GM12878 (cell line): ENCODE data around the gene LRRK1. TPM values are rescaled to one million over a fixed set of nuclear protein-coding genes. Genes with fewer than 3 reads are reported as not detected.

Experiments used
- ATAC-seq: fragments of 200-7000 bp; cut with Tn5 transposase; 3 replicates; pipeline ENCODE4 v1.9.1; 2020; ENCODE audit warnings: mild to moderate bottlenecking, moderate library complexity
- BruUV-seq: library from RNA; stranded (reverse); fragments of 400-500 nt; replicated peaks from 2 replicates; lab custom pipeline; 2021; lab: Mats Ljungman, UMichigan
- CTCF ChIA-PET: fragments of 300-600 bp; sonication (Branson Sonifier 250); formaldehyde crosslinking; extraction: SDS; loops from one replicate; lab custom pipeline; 2021; ENCODE audit warnings: inconsistent platforms; lab: Yijun Ruan, JAX
- POLR2A ChIA-PET: fragments of 350-600 bp; formaldehyde crosslinking; extraction: SDS; loops from one replicate; lab custom pipeline; 2021; ENCODE audit warnings: inconsistent platforms; lab: Charles Lee
- RAD21 ChIA-PET: fragments of 300-600 bp; sonication (Branson Sonifier 250); formaldehyde crosslinking; loops from one replicate; lab custom pipeline; 2023; ENCODE audit warnings: antibody characterized with exemption; ENCODE audit not compliant: unreplicated experiment; lab: Charles Lee
- SMC1A ChIA-PET: fragments of 300-600 bp; sonication (Branson Sonifier 250); formaldehyde crosslinking; loops from one replicate; lab custom pipeline; 2023; ENCODE audit not compliant: unreplicated experiment, uncharacterized antibody; lab: Charles Lee
- DNase-seq: peaks from one replicate; pipeline ENCODE4 v3.0.0-alpha.2; 2011; ENCODE audit warnings: low read depth, low spot score
- FAIRE-seq: peaks from 3 replicates; lab custom pipeline; 2011; peaks lifted over from hg19 to GRCh38; lab: Jason Lieb, UNC
- H2AFZ ChIP-seq: 2 replicates; pipeline ENCODE4 v1.6.0; 2011; ENCODE audit warnings: low read depth, low read length, control low read depth; ENCODE audit not compliant: control insufficient read depth
- H3K27ac ChIP-seq: 2 replicates; pipeline ENCODE4 v1.5.1; 2011; ENCODE audit warnings: control low read depth; ENCODE audit not compliant: control insufficient read depth, insufficient read depth
- H3K27me3 ChIP-seq, 2 experiments: replicated peaks in 1 of 2; 2 replicates each; pipeline versions ENCODE4 v1.6.0 to v1.6.1; 2011; ENCODE audit warnings: low read length in 1 of 2; ENCODE audit not compliant: control insufficient read depth in 2 of 2, insufficient read depth in 2 of 2
- H3K36me3 ChIP-seq, 2 experiments: 2 replicates each; pipeline ENCODE4 v1.5.1; 2011; ENCODE audit warnings: low read length in 1 of 2; ENCODE audit not compliant: control insufficient read depth in 2 of 2, insufficient read depth in 2 of 2
- H3K4me1 ChIP-seq: 2 replicates; pipeline ENCODE4 v1.6.1; 2011; ENCODE audit warnings: mild to moderate bottlenecking, low read length, moderate library complexity, mixed read lengths; ENCODE audit not compliant: control insufficient read depth, insufficient read depth
- H3K4me2 ChIP-seq: 2 replicates; pipeline ENCODE4 v1.6.0; 2011; ENCODE audit warnings: control low read depth; ENCODE audit not compliant: control insufficient read depth, insufficient read depth
- H3K4me3 ChIP-seq: fragments of 200-600 bp; sonication (generic); 2 replicates; pipeline ENCODE4 v1.5.1; 2016
- H3K79me2 ChIP-seq: 2 replicates; pipeline ENCODE4 v1.6.0; 2011; ENCODE audit warnings: low read length; ENCODE audit not compliant: control insufficient read depth, insufficient read depth
- H3K9ac ChIP-seq: 2 replicates; pipeline ENCODE4 v1.8.0; 2011; ENCODE audit warnings: low read length, control low read depth, mixed read lengths; ENCODE audit not compliant: control insufficient read depth, insufficient read depth
- H3K9me3 ChIP-seq: replicated peaks from 3 replicates; pipeline ENCODE4 v1.5.1; 2011; ENCODE audit warnings: mild to moderate bottlenecking, low read length; ENCODE audit not compliant: control insufficient read depth, insufficient read depth
- H4K20me1 ChIP-seq: 2 replicates; pipeline ENCODE4 v1.6.0; 2011; ENCODE audit not compliant: control insufficient read depth, insufficient read depth
- ATF3 ChIP-seq: IDR thresholded peaks from 2 replicates; pipeline ENCODE4 v1.6.1; 2011; ENCODE audit warnings: low read depth, mild to moderate bottlenecking, low read length, moderate library complexity, borderline replicate concordance; ENCODE audit errors: extremely low read depth
- BCL11A ChIP-seq: IDR thresholded peaks from 2 replicates; pipeline ENCODE4 v1.6.1; 2011; ENCODE audit warnings: low read depth, low read length
- CREB1 ChIP-seq: IDR thresholded peaks from 2 replicates; pipeline ENCODE4 v1.6.1; 2012; ENCODE audit warnings: low read depth, mild to moderate bottlenecking, inconsistent platforms
- CTCF ChIP-seq, 3 experiments: IDR thresholded peaks in 2 of 3; conservative IDR thresholded peaks in 1 of 3; 2 replicates each; pipeline ENCODE4 v1.5.1; 2011; ENCODE audit warnings: low read depth in 3 of 3, low read length in 3 of 3, mild to moderate bottlenecking in 3 of 3, control low read depth in 2 of 3, moderate library complexity in 2 of 3, inconsistent platforms in 1 of 3, mixed read lengths in 1 of 3; ENCODE audit not compliant: control insufficient read depth in 2 of 3, insufficient read depth in 1 of 3; ENCODE audit errors: extremely low read depth in 1 of 3
- DPF2 ChIP-seq: fragments of 450-650 bp; IDR thresholded peaks from 2 replicates; pipeline ENCODE4 v1.6.1; 2017; ENCODE audit warnings: mild to moderate bottlenecking
- ELK1 ChIP-seq: IDR thresholded peaks from 2 replicates; pipeline ENCODE4 v1.6.1; 2012; ENCODE audit warnings: low read depth, low read length, improper control_type of control experiment
- KAT2A ChIP-seq: conservative IDR thresholded peaks from 2 replicates; pipeline ENCODE4 v1.6.1; 2011; ENCODE audit warnings: low read depth, low read length; ENCODE audit not compliant: control insufficient read depth
- NBN ChIP-seq: fragments of 450-650 bp; IDR thresholded peaks from 2 replicates; pipeline ENCODE4 v1.6.1; 2016
- NRF1 ChIP-seq: conservative IDR thresholded peaks from 2 replicates; pipeline ENCODE4 v1.6.1; 2011; ENCODE audit warnings: mild to moderate bottlenecking, low read depth, low read length, improper control_type of control experiment
- PBX3 ChIP-seq: IDR thresholded peaks from 2 replicates; pipeline ENCODE4 v1.6.1; 2011; ENCODE audit warnings: mild to moderate bottlenecking, low read depth, low read length, moderate library complexity; ENCODE audit not compliant: insufficient replicate concordance
- PML ChIP-seq: IDR thresholded peaks from 2 replicates; pipeline ENCODE4 v1.6.1; 2012; ENCODE audit warnings: low read length, inconsistent platforms
- WRNIP1 ChIP-seq: IDR thresholded peaks from 2 replicates; pipeline ENCODE4 v1.6.1; 2011; ENCODE audit warnings: low read depth, low read length, improper control_type of control experiment, borderline replicate concordance
- ZNF207 ChIP-seq: fragments of 450-650 bp; IDR thresholded peaks from 2 replicates; pipeline ENCODE4 v1.6.1; 2014; ENCODE audit warnings: antibody characterized with exemption, mild to moderate bottlenecking, borderline replicate concordance
- WGBS: methylation state at CpG from one replicate; pipeline ENCODE4 v1.1.6; 2016; ENCODE audit warnings: low lambda C conversion rate; ENCODE audit not compliant: insufficient replicate concordance, insufficient coverage; ENCODE audit errors: missing lambda C conversion rate; 5-methylcytosine and 5-hydroxymethylcytosine counted together
- in situ Hi-C: fragments of 300-500 bp; cut with MboI; formaldehyde crosslinking; loops from 9 replicates; pipeline ENCODE4 v1.14.3; 2018; ENCODE audit warnings: mixed read lengths
- intact Hi-C: fragments of 100-400 bp; cut with micrococcal nuclease; formaldehyde crosslinking; loops from one replicate; pipeline ENCODE4 v1.14.2; 2022; ENCODE audit not compliant: unreplicated experiment
- polyA plus RNA-seq, 11 experiments: library from polyadenylated mRNA; depleted of rRNA in 4 of 11; unstranded in 6 of 11; stranded (reverse) in 5 of 11; fragments of >200 nt; fragmentation: Nextera tagmentation in 4 of 11; fragmentation: Illumina TruSeq in 1 of 11; extraction: Ambion mirVana in 4 of 11; extraction: Trizol in 1 of 11; gene quantifications; 1 replicate in 1 of 11; 2 replicates in 10 of 11; pipeline versions ENCODE4 v1.2.1 to v1.2.3, GENCODE V29; 2011 to 2016; ENCODE audit warnings: inconsistent platforms in 2 of 11, missing spikeins in 2 of 11, low read depth in 1 of 11
- total RNA-seq, 4 experiments: library from RNA; depleted of rRNA in 3 of 4; stranded (reverse); fragments of >200 nt in 3 of 4; fragmentation: Illumina TruSeq in 1 of 4; extraction: Trizol in 1 of 4; gene quantifications; 2 replicates each; pipeline versions ENCODE4 v1.2.1 to v1.2.3, GENCODE V29; 2013 to 2021

LRRK1 gene
- total and polyA plus RNA-seq, 10 of the 15 experiments (the other 5 are each of a cell fraction or from before 2014, with no cell fraction given) = 2.2 to 58.3 (median 17.9) TPM

- H3K27me3 ChIP-seq = peaks cover 1 to 5% of the 10 kb centered on the region in 2 experiments; a peak in 1 of 4 replicates
These were observed 16.6 kb upstream of the LRRK1 start for GRCh38 chr15:100902436-100903167.

More at GRCh38 chr15:100902436-100903167, 16.6 kb upstream of the LRRK1 start:
- RAD21 ChIA-PET = no interaction called here
- H3K36me3 ChIP-seq = no peaks in the 10 kb centered on the region
- intact Hi-C loops = no loop called here
- no peaks in the 10 kb centered on the region for H4K20me1 ChIP-seq
- SMC1A ChIA-PET = interaction anchor here (0.6 to 1.3 kb wide), 2 partner anchors 15 to 72 kb away, joined by 3 to 4 read pairs; no protein-coding TSS in a partner anchor
- no peaks in the 10 kb centered on the region for H3K79me2 ChIP-seq
- no peak overlapping the region for H3K4me2 ChIP-seq
- no peak overlapping the region for H2AFZ ChIP-seq
- POLR2A ChIA-PET = no interaction called here
- H3K4me1 ChIP-seq = no peaks in the 10 kb centered on the region
- FAIRE-seq (no peak), DNase-seq (no peak), ATAC-seq (no peak)
- no peak for TF ChIP-seq CTCF (IDR thresholded peaks at IDR 0.05 in 2 of 3, conservative IDR thresholded peaks at IDR 0.05 in 1 of 3; ENCODE audit: control insufficient read depth in 2 of 3, extremely low read depth in 1 of 3, insufficient read depth in 1 of 3, low read depth in 3 of 3, low read length in 3 of 3)
- TF ChIP-seq NRF1 = no peak
- TF ChIP-seq NBN = no peak
- TF ChIP-seq KAT2A = no peak
- no peak for TF ChIP-seq DPF2
- TF ChIP-seq BCL11A = no peak
- TF ChIP-seq ELK1 = no peak
- TF ChIP-seq ATF3 = no peak
- TF ChIP-seq PBX3 = no peak
- no peak for TF ChIP-seq ZNF207
- TF ChIP-seq PML = no peak
- TF ChIP-seq CREB1 = no peak
- no peak for TF ChIP-seq WRNIP1
- BruUV-seq = no TSS peak
- no peaks in the 10 kb centered on the region for H3K9me3 ChIP-seq
- no peak overlapping the region for H3K27ac ChIP-seq
- H3K4me3 ChIP-seq = no peak overlapping the region
- in situ Hi-C loops = no loop called here
- CTCF ChIA-PET = interaction anchor here (1.0 to 1.4 kb wide), 2 partner anchors 15 to 106 kb away, joined by 3 read pairs; no protein-coding TSS in a partner anchor
- WGBS = 49% methylated on average over 22 of the region's 22 CpGs
- H3K9ac ChIP-seq = no peak overlapping the region
